ENCODE results near the gene DLG4.
A peak's percentile ranks its signal among the peaks of the same experiment; 100 is the strongest.

DLG4 gene

GRCh38 chr17:7235693-7236665, 16.3 kb upstream of the DLG4 start:
- no peak for DNase-seq (ENCODE audit: low read depth)
- no peak overlapping the region for H3K4me3 ChIP-seq (ENCODE audit: low read depth, low read length)

- DNase-seq (ENCODE audit: low read depth): peak; percentile 86
- peak within 1 kb of the TSS; percentile 86 for H3K4me3 ChIP-seq (ENCODE audit: low read depth, low read length)
Measured at GRCh38 chr17:7234083-7234951, 14.7 kb upstream of the DLG4 start, which contains the start of gene DVL2. Gene DVL2, minus strand, starts transcription at chr17:7234517. Its CDS starts 255 bp downstream, at chr17:7234262.

GRCh38 chr17:7233701-7234082, 14.1 kb upstream of the DLG4 start:
- H3K4me3 ChIP-seq (ENCODE audit: low read depth, low read length): peak overlapping the region; percentile 86
- no peak for DNase-seq (ENCODE audit: low read depth)

- peak overlapping the region; percentile 86 for H3K4me3 ChIP-seq (ENCODE audit: low read depth, low read length)
Measured at GRCh38 chr17:7232114-7232513, 12.5 kb upstream of the DLG4 start.

GRCh38 chr17:7229504-7229903, 9.9 kb upstream of the DLG4 start:
- no peak overlapping the region for H3K4me3 ChIP-seq (ENCODE audit: low read depth, low read length)
- DNase-seq (ENCODE audit: low read depth): no peak

More at GRCh38 chr17:7232114-7232513, 12.5 kb upstream of the DLG4 start:
- DNase-seq (ENCODE audit: low read depth): no peak

GRCh38 chr17:7228920-7229319, 9.3 kb upstream of the DLG4 start:
- no peak for DNase-seq (ENCODE audit: low read depth)
- no peak overlapping the region for H3K4me3 ChIP-seq (ENCODE audit: low read depth, low read length)

GRCh38 chr17:7226721-7227710, 7.4 kb upstream of the DLG4 start:
- DNase-seq (ENCODE audit: low read depth): no peak
- no peak overlapping the region for H3K4me3 ChIP-seq (ENCODE audit: low read depth, low read length)

- no peak overlapping the region for H3K4me3 ChIP-seq (ENCODE audit: low read depth, low read length)
- no peak for DNase-seq (ENCODE audit: low read depth)
Measured at GRCh38 chr17:7225711-7226331, 6.2 kb upstream of the DLG4 start.

GRCh38 chr17:7224661-7225111, 5.0 kb upstream of the DLG4 start:
- no peak overlapping the region for H3K4me3 ChIP-seq (ENCODE audit: low read depth, low read length)
- DNase-seq (ENCODE audit: low read depth): no peak

GRCh38 chr17:7224110-7224509, 4.5 kb upstream of the DLG4 start:
- DNase-seq (ENCODE audit: low read depth): no peak
- H3K4me3 ChIP-seq (ENCODE audit: low read depth, low read length): no peak overlapping the region

GRCh38 chr17:7223375-7223774, 3.7 kb upstream of the DLG4 start:
- no peak overlapping the region for H3K4me3 ChIP-seq (ENCODE audit: low read depth, low read length)
- no peak for DNase-seq (ENCODE audit: low read depth)

- no peak for DNase-seq (ENCODE audit: low read depth)
Measured at GRCh38 chr17:7222972-7223292, 3.3 kb upstream of the DLG4 start.

GRCh38 chr17:7222093-7222971, 2.7 kb upstream of the DLG4 start:
- no peak overlapping the region for H3K4me3 ChIP-seq (ENCODE audit: low read depth, low read length)
- no peak for DNase-seq (ENCODE audit: low read depth)

More at GRCh38 chr17:7222972-7223292, 3.3 kb upstream of the DLG4 start:
- H3K4me3 ChIP-seq (ENCODE audit: low read depth, low read length): no peak overlapping the region

GRCh38 chr17:7221278-7222092, 1.8 kb upstream of the DLG4 start:
- no peak overlapping the region for H3K4me3 ChIP-seq (ENCODE audit: low read depth, low read length)
- no peak for DNase-seq (ENCODE audit: low read depth)

- H3K4me3 ChIP-seq (ENCODE audit: low read depth, low read length): peak overlapping the region; percentile 85
- no peak for DNase-seq (ENCODE audit: low read depth)
Measured at GRCh38 chr17:7220593-7221277, 1.1 kb upstream of the DLG4 start.

GRCh38 chr17:7219229-7219811, 316 bp downstream of the DLG4 start:
- peak overlapping the region; percentile 85 for H3K4me3 ChIP-seq (ENCODE audit: low read depth, low read length)
- no peak for DNase-seq (ENCODE audit: low read depth)

Measured in skeletal muscle cell (primary cell).